Loucy (cell line): Measurements from ENCODE around the gene NRARP.

Source experiments
- H2AFZ ChIP-seq: fragments of 200-600 bp; sonication (generic); 2 replicates; pipeline ENCODE4 v1.6.0; 2016; ENCODE audit warnings: antibody characterized with exemption, mild to moderate bottlenecking, low read length, moderate library complexity
- H3F3A ChIP-seq: fragments of 200-600 bp; 2 replicates; pipeline ENCODE4 v1.6.0; 2016; ENCODE audit warnings: antibody characterized with exemption, low read depth, mild to moderate bottlenecking
- H3K27me3 ChIP-seq: fragments of 200-600 bp; sonication (generic); 2 replicates; pipeline ENCODE4 v1.6.1; 2014; ENCODE audit warnings: low read length, mild to moderate bottlenecking; ENCODE audit not compliant: insufficient read depth, poor library complexity, severe bottlenecking
- H3K36me3 ChIP-seq: fragments of 200-600 bp; sonication (generic); 2 replicates; pipeline ENCODE4 v1.6.1; 2016; ENCODE audit warnings: low read length; ENCODE audit not compliant: insufficient read depth
- H3K4me1 ChIP-seq: fragments of 200-600 bp; sonication (generic); 2 replicates; pipeline ENCODE4 v1.5.1; 2014; ENCODE audit warnings: low read length, mild to moderate bottlenecking; ENCODE audit not compliant: insufficient read depth, poor library complexity, severe bottlenecking
- H3K4me2 ChIP-seq: fragments of 200-600 bp; sonication (generic); 2 replicates; pipeline ENCODE4 v1.6.0; 2014; ENCODE audit warnings: antibody characterized with exemption, low read length, low read depth, mild to moderate bottlenecking; ENCODE audit not compliant: poor library complexity, severe bottlenecking
- H3K4me3 ChIP-seq: fragments of 200-600 bp; sonication (generic); 2 replicates; pipeline ENCODE4 v1.5.1; 2014; ENCODE audit warnings: low read length, mild to moderate bottlenecking, mixed read lengths; ENCODE audit not compliant: poor library complexity, severe bottlenecking
- H3K79me2 ChIP-seq: fragments of 200-600 bp; sonication (generic); 2 replicates; pipeline ENCODE4 v1.6.1; 2014; ENCODE audit warnings: low read length; ENCODE audit not compliant: insufficient read depth
- H3K9ac ChIP-seq: fragments of 200-600 bp; sonication (generic); 2 replicates; pipeline ENCODE4 v1.6.0; 2014; ENCODE audit warnings: mild to moderate bottlenecking, low read depth, low read length, moderate library complexity; ENCODE audit not compliant: poor library complexity, severe bottlenecking
- H3K9me2 ChIP-seq: fragments of 200-600 bp; sonication (generic); replicated peaks from 2 replicates; pipeline ENCODE4 v1.6.1; 2016; ENCODE audit warnings: low read depth, low read length, mixed read lengths
- H3K9me3 ChIP-seq: fragments of 200-600 bp; sonication (generic); 2 replicates; pipeline ENCODE4 v1.6.1; 2014; ENCODE audit warnings: mild to moderate bottlenecking, antibody characterized with exemption, low read length, low read depth; ENCODE audit not compliant: insufficient read depth
- H4K20me1 ChIP-seq: fragments of 200-600 bp; sonication (generic); 2 replicates; pipeline ENCODE4 v1.6.0; 2014; ENCODE audit warnings: antibody characterized with exemption, low read length, mild to moderate bottlenecking; ENCODE audit not compliant: insufficient read depth, poor library complexity, severe bottlenecking
- EZH2phosphoT487 ChIP-seq: fragments of 200-600 bp; IDR thresholded peaks from 2 replicates; pipeline ENCODE4 v1.6.1; 2018; ENCODE audit warnings: antibody characterized with exemption, mild to moderate bottlenecking, moderate library complexity, borderline replicate concordance
- TF ChIP-seq, protein P1 (sequence below): fragments of 200-600 bp; sonication (generic); conservative IDR thresholded peaks from 2 replicates; pipeline ENCODE4 v1.5.1; 2014; ENCODE audit warnings: mild to moderate bottlenecking, antibody characterized with exemption, low read length

The NRARP gene

DNA sequence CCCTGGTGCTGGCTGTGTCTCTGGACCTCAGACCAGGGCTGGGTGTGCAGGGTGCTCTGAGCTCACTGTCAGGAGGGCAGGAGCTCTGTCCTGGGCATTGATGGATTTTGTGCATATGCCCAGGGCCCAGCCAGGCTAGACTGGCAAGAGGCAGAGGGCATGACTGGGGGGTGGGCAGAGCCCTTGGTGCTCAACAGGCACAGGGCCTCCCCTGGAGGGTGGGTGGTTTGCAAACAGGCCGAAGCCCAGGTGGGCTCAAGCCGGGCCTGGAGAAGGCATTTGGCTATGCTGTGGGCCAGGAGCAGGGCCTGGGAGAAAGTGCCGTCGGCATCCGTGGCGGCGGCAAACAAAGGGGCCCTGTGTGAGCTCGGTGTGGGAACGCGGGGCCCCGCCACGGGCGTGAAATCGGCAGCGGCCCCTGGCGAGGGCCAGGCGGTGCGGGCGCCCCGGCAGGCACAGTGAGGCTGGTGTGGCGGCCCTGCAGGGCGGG is 1.9 kb upstream of the NRARP start:
- Histone ChIP-seq H3K4me3 (no peak overlapping the region), H3K9ac (no peak overlapping the region), H3K79me2 (no peaks in the 10 kb centered on the region), H3K36me3 (no peaks in the 10 kb centered on the region), H3K27me3 (no peaks in the 10 kb centered on the region), H3K9me3 (no peaks in the 10 kb centered on the region), H3K9me2 (no peaks in the 10 kb centered on the region), H2AFZ (no peak overlapping the region), H3K4me2 (no peak overlapping the region), H3F3A (no peaks in the 10 kb centered on the region), H4K20me1 (no peaks in the 10 kb centered on the region), H3K4me1 (no peaks in the 10 kb centered on the region)
- TF ChIP-seq EZH2phosphoT487, result no peak
- TF ChIP-seq, protein P1, sequence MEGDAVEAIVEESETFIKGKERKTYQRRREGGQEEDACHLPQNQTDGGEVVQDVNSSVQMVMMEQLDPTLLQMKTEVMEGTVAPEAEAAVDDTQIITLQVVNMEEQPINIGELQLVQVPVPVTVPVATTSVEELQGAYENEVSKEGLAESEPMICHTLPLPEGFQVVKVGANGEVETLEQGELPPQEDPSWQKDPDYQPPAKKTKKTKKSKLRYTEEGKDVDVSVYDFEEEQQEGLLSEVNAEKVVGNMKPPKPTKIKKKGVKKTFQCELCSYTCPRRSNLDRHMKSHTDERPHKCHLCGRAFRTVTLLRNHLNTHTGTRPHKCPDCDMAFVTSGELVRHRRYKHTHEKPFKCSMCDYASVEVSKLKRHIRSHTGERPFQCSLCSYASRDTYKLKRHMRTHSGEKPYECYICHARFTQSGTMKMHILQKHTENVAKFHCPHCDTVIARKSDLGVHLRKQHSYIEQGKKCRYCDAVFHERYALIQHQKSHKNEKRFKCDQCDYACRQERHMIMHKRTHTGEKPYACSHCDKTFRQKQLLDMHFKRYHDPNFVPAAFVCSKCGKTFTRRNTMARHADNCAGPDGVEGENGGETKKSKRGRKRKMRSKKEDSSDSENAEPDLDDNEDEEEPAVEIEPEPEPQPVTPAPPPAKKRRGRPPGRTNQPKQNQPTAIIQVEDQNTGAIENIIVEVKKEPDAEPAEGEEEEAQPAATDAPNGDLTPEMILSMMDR, result no peak

DNA sequence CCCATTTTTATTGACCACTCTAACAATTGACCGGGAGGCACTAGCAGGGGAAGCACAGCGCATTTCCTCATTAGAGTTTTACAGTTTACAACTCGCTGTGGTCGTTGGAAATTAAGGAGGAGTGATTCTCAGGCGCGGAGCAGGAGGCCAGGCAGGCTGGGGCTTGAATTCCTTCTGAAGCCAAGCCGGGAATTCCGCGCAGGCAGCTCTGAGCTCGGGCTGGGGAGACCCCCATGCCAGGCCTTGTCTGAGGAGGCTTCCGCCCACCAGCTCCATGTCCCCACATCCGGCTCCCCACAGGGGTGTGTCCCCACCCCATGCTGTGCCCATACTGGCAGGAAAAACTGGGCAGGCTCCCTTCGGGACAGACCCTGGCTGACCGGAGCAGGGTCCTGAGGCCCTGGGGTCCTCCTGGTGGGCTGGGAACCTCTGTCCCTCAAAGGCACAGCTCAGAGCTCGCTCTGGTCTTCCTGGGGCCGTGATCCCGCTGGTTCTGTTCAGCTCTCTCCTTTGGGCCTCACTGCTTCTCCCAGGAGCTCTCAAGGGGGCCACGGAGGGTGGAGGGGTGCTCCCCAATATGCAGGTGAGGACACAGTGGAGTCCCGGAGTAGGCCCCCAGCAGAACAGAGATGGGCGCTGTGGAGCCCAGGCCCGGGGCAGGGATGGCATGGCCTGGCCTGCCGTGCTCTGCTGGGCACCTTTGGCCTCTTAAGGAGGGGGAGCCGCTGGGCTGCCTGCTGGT is 1.3 kb upstream of the NRARP start:
- H3K4me3 ChIP-seq, result no peak overlapping the region

DNA sequence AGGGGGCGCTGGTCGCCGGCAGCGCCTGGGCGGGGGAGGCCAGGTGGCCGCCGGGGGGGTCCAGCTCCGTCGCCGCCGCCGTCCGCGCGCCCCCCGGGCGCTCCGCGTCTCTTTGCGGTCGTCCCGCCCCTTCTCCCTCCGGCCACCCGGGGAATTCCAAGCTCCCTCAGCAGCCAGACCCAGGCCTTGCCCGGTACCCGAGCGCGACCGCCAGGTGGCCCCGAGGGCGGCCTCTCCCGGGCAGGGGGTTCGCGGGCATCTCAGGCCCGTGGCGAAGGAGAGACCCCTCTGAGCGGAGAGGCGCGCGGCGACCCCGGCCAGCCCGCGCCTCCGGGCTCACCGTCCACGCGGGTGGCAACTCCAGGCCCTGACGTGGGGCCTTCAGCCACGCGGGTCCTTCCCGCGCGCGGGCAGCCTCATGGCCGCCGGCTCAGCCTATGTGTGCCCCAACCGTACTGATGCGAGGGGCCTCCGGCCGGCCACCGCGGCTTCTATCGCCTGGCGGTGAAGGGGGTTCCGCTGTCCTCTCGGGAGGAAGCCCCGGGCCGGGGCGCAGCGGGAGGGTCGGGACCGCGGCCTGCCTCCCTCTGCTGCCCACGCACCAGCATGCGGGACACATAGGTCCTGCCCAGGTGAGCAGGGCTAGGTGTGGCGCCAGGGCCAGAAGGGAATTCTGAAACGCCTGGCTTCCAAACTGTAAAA is 529 bp upstream of the NRARP start:
- TF ChIP-seq, protein P1, result no peak
- no peak for TF ChIP-seq EZH2phosphoT487
- Histone ChIP-seq H4K20me1 (no peaks in the 10 kb centered on the region), H3F3A (no peaks in the 10 kb centered on the region), H3K9me2 (no peaks in the 10 kb centered on the region), H2AFZ (no peak overlapping the region), H3K36me3 (no peaks in the 10 kb centered on the region), H3K27me3 (no peaks in the 10 kb centered on the region), H3K4me2 (no peak overlapping the region), H3K4me1 (no peaks in the 10 kb centered on the region), H3K9ac (no peak overlapping the region), H3K79me2 (no peaks in the 10 kb centered on the region), H3K9me3 (no peaks in the 10 kb centered on the region), H3K4me3 (no peak overlapping the region)

More for the DNA sequence above, 1.3 kb upstream of the NRARP start:
- Histone ChIP-seq H3K36me3 (no peaks in the 10 kb centered on the region), H3K4me2 (no peak overlapping the region), H3K79me2 (no peaks in the 10 kb centered on the region), H3F3A (no peaks in the 10 kb centered on the region), H3K9ac (no peak overlapping the region), H3K27me3 (no peaks in the 10 kb centered on the region), H3K4me1 (no peaks in the 10 kb centered on the region), H3K9me2 (no peaks in the 10 kb centered on the region), H3K9me3 (no peaks in the 10 kb centered on the region), H4K20me1 (no peaks in the 10 kb centered on the region), H2AFZ (no peak overlapping the region)
- TF ChIP-seq, protein P1, result no peak
- no peak for TF ChIP-seq EZH2phosphoT487
